D721Med (cell line): ENCODE results near the gene CALN1.
A peak's percentile ranks its signal among the peaks of the same experiment; 100 is the strongest.

Experiments used
- DNase-seq: peaks from one replicate; pipeline ENCODE4 v3.0.0; 2011; ENCODE audit warnings: low spot score; ENCODE audit not compliant: insufficient read length
- FAIRE-seq: peaks from 2 replicates; lab custom pipeline; 2011; peaks lifted over from hg19 to GRCh38; lab: Jason Lieb, UNC
- CTCF ChIP-seq: IDR thresholded peaks from 2 replicates; pipeline ENCODE4 v1.5.1; 2012; ENCODE audit warnings: mild to moderate bottlenecking, control low read depth; ENCODE audit not compliant: insufficient read depth; ENCODE audit errors: missing control alignments

The CALN1 gene

DNA sequence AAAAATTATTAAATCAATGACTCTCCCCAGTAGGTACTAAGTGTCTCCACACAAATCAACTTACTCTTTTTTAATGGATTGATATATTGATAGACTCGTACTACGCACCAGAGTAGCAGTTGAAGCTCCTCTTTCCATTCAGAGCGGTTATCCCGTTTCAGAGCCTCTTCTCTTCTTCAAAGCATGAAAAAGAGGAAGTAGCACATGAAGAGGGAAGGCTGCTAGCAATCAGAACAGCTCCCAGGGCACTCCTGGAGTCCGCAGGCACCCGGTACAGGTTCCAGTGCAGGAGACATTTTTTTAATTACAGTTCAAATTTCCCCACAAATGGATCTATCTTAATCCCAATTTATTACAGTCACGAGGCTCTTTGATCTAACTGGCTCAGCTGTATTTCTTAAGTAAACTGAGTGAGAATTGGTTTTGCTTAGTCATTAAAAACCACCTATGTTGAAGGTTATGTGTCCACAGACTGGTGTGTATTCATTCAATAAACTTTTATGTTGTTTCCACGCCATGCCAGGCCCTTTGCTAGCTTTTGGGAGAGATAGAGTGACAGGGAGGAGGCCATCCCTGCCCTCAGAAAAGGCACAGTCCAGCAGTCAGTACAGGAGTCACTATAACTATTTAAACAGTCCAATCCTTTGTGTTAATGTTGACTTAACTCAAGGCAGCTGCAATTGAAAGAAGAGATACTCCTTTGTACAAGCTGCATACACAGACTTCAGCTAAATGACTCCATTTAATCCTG, 32.1 kb upstream of the CALN1 start:
- no peak for TF ChIP-seq CTCF
- no peak for DNase-seq
- no peak for FAIRE-seq

- DNase-seq (no peak), FAIRE-seq (no peak)
- TF ChIP-seq CTCF = no peak
These were observed 29.7 kb upstream of the CALN1 start for GRCh38 chr7:72441791-72442190.

DNA sequence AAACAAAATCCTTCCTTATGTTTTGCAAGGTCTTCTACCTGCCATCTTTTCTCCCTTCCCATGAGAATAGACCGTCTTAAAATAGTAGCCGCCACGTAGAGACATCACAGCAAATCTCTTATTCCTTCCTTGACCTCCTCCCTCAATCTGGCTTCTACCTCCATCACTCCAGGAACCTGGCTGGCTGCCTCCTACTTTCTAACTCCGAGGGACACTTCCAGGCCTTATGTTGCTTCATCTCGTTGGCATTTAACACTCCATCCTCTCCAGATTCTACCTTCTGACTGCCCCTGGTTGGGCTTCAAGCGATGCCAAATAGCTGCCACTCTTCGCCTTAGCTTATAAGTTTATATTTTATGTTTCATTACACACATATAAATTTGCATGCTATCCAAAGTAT, 26.4 kb upstream of the CALN1 start:
- TF ChIP-seq CTCF = no peak
- FAIRE-seq (no peak), DNase-seq (no peak)

DNA sequence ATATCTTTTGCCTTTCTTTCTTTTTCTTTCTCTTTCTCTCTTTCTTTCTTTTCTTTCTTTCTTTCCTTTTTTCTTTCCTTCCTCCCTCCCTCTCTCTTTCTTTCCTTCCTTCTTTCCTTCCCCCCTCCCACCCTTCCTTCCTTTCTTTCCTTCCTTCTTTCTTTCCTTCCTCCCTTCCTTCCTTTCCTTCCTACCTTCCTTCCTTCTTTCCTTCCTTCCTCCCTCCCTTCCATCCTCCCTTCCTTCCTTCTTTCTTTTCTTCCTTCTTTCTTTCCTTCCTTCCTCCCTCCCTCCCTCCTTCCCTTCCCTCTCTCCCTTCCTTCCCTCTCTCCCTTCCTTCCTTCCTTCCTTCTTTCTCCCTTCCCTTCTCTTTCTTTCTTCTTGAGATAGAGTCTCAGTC, 25.5 kb upstream of the CALN1 start:
- no peak for TF ChIP-seq CTCF
- FAIRE-seq (no peak), DNase-seq (no peak)

DNA sequence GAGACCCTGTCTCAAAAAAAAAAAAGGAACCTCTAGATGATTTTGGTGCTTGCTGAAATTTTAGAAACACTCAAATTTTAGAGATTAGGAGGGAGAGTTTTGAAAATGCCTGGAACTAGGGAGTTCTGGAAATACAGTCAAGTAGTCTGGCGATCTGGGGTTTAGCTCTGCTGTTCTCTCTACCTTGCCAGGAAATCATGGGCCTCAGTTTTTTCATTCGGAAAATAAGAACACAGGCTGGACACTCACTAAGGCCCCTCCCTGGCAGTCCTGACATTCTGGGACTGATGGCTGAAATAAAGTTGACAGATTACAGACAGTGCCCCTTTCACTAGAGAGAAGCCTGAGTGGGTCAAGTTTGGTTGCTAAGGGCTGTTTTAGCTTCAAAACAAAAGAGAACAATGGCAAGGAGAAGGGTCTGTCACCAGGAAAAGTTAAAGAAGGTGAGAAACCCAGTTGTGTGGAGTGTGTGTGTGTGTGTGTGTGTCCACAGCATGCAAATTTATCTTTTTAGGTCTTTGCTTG, 25.0 kb upstream of the CALN1 start:
- FAIRE-seq = no peak
- DNase-seq = no peak
- no peak for TF ChIP-seq CTCF

GRCh38 chr7:72435925-72436480, 23.9 kb upstream of the CALN1 start:
- peak; percentile 26 for DNase-seq
- TF ChIP-seq CTCF = no peak
- no peak for FAIRE-seq

DNA sequence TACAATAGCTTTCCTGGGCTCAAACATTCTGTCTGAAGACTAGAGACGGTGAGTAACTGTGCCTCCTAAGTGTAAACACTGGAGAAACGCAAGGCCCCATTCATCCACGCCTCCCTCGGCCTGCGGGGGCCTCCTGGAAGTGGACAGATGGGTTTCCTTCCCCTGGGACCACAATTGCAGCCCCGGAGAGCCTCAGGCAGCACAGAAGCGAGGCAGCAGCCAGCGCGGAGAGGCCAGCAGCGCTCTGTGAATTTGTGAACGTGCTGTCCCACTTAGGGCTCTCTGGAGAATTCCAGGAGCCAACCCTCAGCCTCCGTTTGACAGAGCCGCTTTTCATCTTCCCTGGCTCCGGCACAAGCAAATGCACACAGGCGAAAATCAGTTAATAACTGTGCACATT, 23.2 kb upstream of the CALN1 start:
- DNase-seq (no peak), FAIRE-seq (no peak)
- TF ChIP-seq CTCF = no peak
